Fibroblast of the conjunctiva (primary cell): Measurements from ENCODE around the gene EIF3B.
A peak's percentile ranks its signal among the peaks of the same experiment; 100 is the strongest.
"Not testable (repeated sequence)": the region's sequence is repeated elsewhere in the genome, so short reads cannot be mapped to it uniquely, and the experiment has no call there.

ENCODE experiments used
- DNase-seq: peaks from one replicate; pipeline ENCODE4 v3.0.0-alpha.2; 2010; ENCODE audit warnings: low read depth

The EIF3B gene

GRCh38 chr7:2354186-2354938 is at the start of gene EIF3B:
Gene EIF3B, plus strand, starts transcription at chr7:2354827. Its CDS starts 95 bp downstream, at chr7:2354922.
- DNase-seq: peak; percentile 84

DNA sequence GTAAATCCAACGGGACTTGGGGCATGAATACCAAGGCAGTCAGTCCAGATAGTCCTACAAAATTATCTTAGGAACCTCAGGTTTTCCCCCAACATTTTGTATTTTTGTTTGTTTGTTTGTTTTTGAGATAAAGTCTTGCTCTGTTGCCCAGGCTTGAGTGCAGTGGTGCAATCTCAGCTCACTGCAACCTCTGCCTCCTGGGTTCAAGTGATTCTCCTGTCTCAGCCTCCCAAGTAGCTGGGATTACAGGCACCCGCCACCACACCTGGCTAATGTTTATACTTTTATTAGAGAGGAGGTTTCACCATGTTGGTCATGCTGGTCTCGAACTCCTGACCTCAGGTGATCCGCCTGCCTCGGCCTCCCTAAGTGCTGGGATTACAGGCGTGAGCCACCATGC is 49.4 kb upstream of the EIF3B start:
- not testable (repeated sequence) for DNase-seq

- DNase-seq: no peak
Measured at GRCh38 chr7:2306688-2307087, 47.9 kb upstream of the EIF3B start.

DNA sequence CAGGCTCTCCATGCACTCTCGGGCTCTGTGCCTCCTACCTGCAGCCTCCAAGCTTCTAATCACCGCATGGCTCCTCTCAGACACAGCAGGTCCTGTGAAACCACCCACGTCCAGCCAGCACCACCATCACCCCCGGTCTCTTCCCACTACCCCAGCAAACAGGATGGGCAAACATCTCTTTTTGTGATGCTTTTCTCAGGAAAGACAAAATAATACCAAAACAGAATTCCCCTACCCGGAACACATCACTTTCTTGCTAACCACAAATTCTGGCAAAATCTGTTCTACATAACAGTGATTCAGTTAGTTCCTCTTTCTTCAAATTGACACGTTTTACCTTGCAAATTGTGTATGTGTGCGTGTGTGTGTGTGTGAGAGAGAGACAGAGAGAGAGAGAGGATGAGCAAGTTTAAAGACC is 46.9 kb upstream of the EIF3B start:
- DNase-seq: no peak

GRCh38 chr7:2309889-2310331 is 44.7 kb upstream of the EIF3B start:
- peak; percentile 56 for DNase-seq

DNA sequence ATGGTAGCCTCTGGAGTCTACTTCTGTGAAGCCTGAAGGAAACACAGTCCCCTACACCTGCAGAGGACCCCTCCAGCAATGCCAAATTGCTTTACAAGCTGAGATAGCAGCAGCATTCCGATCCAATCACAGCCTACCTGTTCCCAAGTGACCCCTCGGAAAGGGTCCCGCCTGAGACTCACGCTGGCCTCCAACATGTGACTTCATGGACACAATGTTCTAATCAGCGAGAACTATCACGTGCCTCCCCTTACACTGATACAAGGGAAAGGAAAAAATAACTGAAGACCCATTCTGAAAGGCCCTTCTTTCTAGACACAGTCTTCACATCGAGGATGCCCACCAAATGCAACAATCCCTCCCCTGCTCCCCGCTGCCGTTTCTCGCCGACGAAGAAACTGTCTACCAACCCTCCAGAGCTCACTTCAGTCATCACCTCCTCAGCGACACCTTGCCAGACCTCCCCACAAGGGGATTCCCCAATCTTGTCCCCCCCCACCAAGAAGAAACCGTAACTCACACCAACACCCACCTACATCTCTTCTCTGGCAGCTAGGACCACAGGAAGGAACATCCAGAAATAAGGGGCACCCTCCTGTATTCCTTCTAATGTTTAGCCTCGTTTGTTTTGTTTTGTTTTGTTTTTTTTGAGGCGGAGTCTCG is 42.2 kb upstream of the EIF3B start:
- DNase-seq: no peak

- no peak for DNase-seq
Measured at GRCh38 chr7:2313450-2314208, 41.0 kb upstream of the EIF3B start.

DNA sequence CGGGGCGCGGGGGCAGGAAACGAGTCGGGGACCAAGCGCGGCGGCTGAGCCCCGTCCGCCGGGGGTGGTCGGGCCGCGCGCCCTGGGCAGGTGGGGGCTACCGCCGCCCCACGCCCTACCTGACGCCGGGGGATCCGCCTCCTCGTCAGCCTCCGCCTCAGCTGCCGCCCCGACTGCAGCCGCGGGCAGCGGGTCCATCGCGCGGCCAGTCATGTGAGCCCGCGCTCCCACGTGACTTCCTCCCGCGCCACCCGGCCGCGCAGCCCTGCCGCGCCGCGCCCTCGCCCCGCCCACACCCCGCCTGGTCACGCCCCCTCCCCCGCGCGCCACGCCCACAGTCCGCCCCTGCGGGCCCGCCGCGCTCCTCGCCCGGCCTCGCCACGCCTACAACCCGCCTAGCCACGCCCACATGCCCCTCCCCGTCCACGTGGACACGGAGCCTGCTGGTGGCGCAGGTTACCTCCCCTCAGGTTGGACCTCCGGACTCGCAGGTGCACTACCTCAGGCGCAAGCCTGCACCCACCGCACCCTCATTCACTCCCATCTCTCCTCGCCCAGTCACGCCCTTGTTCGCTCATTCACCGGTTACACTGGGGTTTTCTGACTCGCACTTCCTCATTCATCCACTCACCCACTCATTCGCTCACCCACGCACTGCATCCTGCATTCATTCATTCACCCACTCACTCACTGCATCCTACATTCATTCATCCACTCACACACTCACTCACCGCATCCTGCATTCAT is 40.2 kb upstream of the EIF3B start, which contains the start of gene SNX8:
SNX8 (minus strand) TSS at position 233 of the 747 bp plus-strand sequence; CDS start at position 213, 20 bp downstream.
- DNase-seq: peak; percentile 71

- DNase-seq: not testable (repeated sequence)
Measured at GRCh38 chr7:2314956-2315530, 39.6 kb upstream of the EIF3B start.

DNA sequence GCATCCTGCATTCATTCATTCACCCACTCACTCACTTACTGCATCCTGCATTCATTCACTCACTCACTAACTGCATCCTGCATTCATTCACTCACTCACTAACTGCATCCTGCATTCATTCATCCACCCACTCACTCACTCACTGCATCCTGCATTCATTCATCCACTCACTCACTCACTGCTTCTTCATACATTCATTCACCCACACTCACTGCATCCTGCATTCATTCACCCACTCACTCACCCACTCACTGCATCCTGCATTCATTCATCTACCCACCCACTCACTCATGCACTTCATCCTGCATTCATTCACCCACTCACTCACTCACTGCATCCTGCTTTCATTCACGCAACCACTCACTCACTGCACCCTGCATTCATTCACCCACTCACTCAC is 38.8 kb upstream of the EIF3B start:
- no peak for DNase-seq

DNA sequence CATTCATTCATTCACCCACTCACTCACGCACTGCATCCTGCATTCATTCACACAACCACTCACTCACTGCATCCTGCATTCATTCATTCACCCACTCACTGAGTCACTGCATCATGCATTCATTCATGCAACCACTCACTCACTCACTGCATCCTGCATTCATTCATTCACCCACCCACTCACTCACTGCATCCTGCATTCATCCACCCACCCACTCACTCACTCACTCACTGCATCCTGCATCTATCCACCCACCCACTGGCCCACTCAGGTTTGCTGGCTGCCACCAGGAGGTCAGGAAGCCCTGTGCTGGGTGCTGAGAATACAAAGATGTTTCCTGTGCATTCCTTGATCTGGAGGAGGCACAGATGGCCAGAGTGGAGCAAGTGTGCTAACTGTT is 38.0 kb upstream of the EIF3B start:
- no peak for DNase-seq

DNA sequence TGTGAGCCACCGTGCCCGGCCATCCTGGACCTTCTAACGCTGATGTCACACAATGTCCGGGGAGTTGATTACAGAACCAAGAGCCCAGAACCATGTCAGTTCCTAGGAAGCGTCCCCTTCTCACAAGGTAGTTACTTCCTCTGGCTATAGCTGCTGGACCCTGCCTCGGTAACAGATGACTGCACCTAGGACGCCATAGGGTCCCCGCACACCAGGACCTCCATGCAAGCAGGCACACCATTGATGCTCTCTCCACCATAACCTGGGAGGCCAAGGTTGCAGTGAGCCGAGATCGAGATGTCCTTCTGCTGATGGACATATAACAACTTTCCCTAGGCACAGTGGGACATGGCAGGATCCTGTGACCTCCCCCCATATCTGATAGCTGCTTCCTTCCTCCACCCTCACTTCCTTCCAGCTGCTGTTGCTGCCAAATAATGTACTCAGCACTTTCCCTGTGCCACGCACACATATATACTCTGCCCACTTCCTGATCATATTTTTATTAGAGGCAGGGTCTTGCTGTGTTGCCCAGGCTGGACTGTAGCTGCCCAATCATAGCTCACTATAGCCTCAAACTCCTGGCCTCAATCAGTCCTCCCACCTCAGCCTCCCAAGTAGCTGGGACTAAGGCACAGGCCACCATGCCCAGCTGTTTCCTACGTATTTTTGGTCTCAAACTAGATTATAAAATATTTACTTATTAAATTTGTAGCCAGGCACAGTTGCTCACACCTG is 36.9 kb upstream of the EIF3B start:
- DNase-seq: no peak

- no peak for DNase-seq
Measured at GRCh38 chr7:2321020-2321419, 33.6 kb upstream of the EIF3B start.

- no peak for DNase-seq
Measured at GRCh38 chr7:2325162-2325561, 29.5 kb upstream of the EIF3B start.

GRCh38 chr7:2326951-2327350 is 27.7 kb upstream of the EIF3B start:
- DNase-seq: no peak

DNA sequence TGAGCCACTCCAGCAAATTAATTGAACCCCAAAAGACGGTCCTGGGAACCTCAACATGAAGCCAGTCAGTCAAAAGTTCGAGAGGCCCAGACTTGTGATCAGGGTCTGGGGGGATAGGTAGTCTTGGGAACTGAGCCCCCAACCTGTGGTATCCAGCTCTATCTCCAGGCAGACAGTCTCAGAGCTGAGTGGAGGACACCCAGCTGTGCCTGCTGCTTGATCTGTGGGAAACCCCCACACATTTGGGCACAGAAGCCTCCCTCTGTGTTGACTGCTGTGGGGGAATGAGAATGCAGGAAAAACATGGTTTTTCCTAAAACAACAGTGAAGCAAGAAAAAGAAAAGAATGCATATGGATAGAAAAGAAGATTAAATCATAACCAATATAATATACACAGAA is 24.1 kb upstream of the EIF3B start:
- DNase-seq: no peak

- DNase-seq: no peak
Measured at GRCh38 chr7:2331707-2332106, 22.9 kb upstream of the EIF3B start.

DNA sequence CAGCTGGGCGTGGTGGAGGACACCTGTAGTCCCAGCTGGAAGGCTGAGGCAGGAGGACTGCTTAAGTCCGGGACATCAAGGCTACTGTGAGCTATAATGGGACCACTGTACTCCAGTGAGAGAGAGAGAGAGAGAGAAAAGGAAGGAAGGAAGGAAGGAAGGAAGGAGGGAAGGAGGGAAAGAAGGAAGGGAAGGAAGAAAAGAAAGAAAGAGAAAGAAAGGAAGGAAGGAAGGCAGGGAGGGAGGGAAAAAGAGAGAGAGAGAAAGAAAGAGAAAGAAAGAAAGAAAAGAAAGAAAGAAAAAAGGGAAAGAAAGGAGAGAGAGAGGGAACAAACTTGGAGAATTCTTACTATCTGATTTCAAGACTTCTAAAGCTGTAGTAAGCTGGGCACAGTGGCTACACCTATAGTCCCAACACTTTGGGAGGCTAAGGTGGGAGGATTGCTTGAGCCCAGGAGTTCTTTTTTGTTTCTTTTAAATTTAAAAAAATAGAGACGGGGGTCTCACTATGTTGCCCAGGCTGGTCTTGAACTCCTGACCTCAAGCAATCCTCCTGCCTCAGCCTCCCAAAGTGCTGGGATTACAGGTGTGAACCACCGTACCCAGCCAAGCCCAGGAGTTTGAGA is 21.9 kb upstream of the EIF3B start:
- not testable (repeated sequence) for DNase-seq

DNA sequence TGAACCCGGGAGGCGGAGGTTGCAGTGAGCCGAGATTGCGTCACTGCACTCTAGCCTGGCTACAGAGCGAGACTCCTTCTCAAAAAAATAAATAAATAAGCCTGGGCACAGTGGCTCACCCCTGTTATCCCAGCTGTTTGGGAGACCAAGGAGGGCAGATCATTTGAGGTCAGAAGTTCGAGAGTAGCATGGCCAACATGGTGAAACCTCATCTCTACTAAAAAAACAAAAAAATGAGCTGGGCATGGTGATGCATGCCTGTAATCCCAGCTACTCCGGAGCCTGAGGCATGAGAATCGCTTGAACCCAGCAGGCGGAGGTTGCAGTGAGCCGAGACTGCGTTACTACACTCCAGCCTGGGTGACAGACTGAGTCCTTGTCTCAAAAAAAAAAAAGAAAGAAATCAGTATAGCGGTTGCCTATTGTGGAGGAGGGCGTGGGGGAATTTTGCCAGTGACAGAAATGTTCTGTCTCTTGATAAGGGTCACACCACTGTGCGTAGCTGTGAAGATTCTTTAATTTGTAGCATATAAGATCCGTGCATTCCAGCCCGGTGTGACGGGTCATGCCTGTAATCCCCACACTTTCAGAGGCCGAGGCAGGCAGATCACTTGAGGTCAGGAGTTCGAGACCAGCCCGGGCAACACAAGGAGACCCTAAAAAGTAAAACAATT is 17.9 kb upstream of the EIF3B start:
- DNase-seq: no peak
